ENCODE data around the gene DIP2C.

GRCh38 chr10:693506-693905, 4.0 kb upstream of the DIP2C start:
- TF ChIP-seq CTCF (IDR thresholded peaks at IDR 0.05) (no peak), EZH2 (IDR thresholded peaks at IDR 0.05; ENCODE audit: borderline replicate concordance, insufficient read depth, low read depth, low read length, poor library complexity, severe bottlenecking) (no peak)
